Parathyroid adenoma (tissue), 2 donors: ENCODE measurements around the gene ZNF236.
"Not testable (repeated sequence)": the region's sequence is repeated elsewhere in the genome, so short reads cannot be mapped to it uniquely, and the experiment has no call there.

Experiments used
- H2AFZ ChIP-seq: fragments of 300-600 bp; sonication (generic); one replicate; pipeline ENCODE4 v1.7.0; 2017; ENCODE audit warnings: antibody characterized with exemption, mild to moderate bottlenecking
- H3K27ac ChIP-seq: fragments of 300-600 bp; sonication (generic); one replicate; pipeline ENCODE4 v1.7.0; 2017
- H3K27me3 ChIP-seq: fragments of 300-600 bp; sonication (generic); one replicate; pipeline ENCODE4 v1.7.0; 2017; ENCODE audit warnings: low read length; ENCODE audit not compliant: control insufficient read depth, insufficient read depth
- H3K36me3 ChIP-seq: fragments of 300-600 bp; sonication (generic); one replicate; pipeline ENCODE4 v1.7.0; 2017; ENCODE audit warnings: low read length; ENCODE audit not compliant: control insufficient read depth, insufficient read depth
- H3K4me1 ChIP-seq: fragments of 300-600 bp; sonication (generic); one replicate; pipeline ENCODE4 v1.7.0; 2017; ENCODE audit warnings: control low read depth
- H3K4me2 ChIP-seq: fragments of 300-600 bp; sonication (generic); one replicate; pipeline ENCODE4 v1.7.0; 2017; ENCODE audit warnings: low read length
- H3K4me3 ChIP-seq: fragments of 300-600 bp; sonication (generic); one replicate; pipeline ENCODE4 v1.7.0; 2017; ENCODE audit warnings: low read depth, low read length
- H3K79me2 ChIP-seq: fragments of 300-600 bp; sonication (generic); one replicate; pipeline ENCODE4 v1.7.0; 2017; ENCODE audit warnings: control low read depth
- H3K9ac ChIP-seq: fragments of 300-600 bp; sonication (generic); one replicate; pipeline ENCODE4 v1.7.0; 2017; ENCODE audit warnings: mild to moderate bottlenecking
- H3K9me3 ChIP-seq: fragments of 300-600 bp; sonication (generic); one replicate; pipeline ENCODE4 v1.7.0; 2017; ENCODE audit warnings: low read length; ENCODE audit not compliant: control insufficient read depth
- CTCF ChIP-seq: fragments of 300-600 bp; sonication (generic); IDR thresholded peaks from one replicate; pipeline ENCODE4 v1.7.0; 2017; ENCODE audit warnings: antibody characterized with exemption, mild to moderate bottlenecking
- donor health status: primary hyperparathyroidism.

ZNF236 gene

GRCh38 chr18:76822506-76823160, at the start of gene ZNF236:
ZNF236 (plus strand) TSS chr18:76822557; CDS start chr18:76822608, 51 bp downstream.
- Histone ChIP-seq H3K27me3 (no peaks in the 10 kb centered on the region), H3K9me3 (no peaks in the 10 kb centered on the region), H3K9ac (no peak within 1 kb of the TSS), H3K4me1 (peaks cover 2% of the 10 kb centered on the region), H3K79me2 (peaks cover 3% of the 10 kb centered on the region), H2AFZ (peak within 1 kb of the TSS; percentile 76), H3K27ac (peak within 1 kb of the TSS; percentile 77), H3K36me3 (no peaks in the 10 kb centered on the region), H3K4me3 (peak within 1 kb of the TSS; percentile 95), H3K4me2 (peak within 1 kb of the TSS; percentile 90)
- no peak for TF ChIP-seq CTCF

DNA sequence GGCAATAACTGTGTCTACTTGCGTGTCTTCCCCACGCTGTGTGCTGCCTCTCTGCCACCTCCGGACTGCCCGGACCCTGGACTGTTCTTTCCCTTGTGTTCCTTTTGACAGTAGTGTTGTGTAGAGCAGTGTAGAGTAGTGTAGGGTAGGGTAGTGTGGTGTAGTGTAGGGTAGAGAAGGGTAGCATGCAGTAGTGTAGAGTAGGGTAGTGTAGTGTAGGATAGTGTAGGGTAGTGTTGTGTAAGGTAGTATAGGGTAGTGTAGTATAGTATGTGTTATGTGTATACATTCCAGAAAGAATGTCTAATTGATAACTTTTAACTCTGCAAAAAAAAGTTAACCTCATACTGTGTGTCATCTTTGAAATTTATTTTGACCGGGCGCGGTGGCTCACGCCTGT, 49.7 kb upstream of the ZNF236 start:
- Histone ChIP-seq H3K4me1 (no peaks in the 10 kb centered on the region), H2AFZ (no peak overlapping the region), H3K27me3 (no peaks in the 10 kb centered on the region), H3K79me2 (no peaks in the 10 kb centered on the region), H3K9ac (no peak overlapping the region), H3K9me3 (no peaks in the 10 kb centered on the region), H3K27ac (no peak overlapping the region), H3K36me3 (no peaks in the 10 kb centered on the region), H3K4me2 (no peak overlapping the region), H3K4me3 (no peak overlapping the region)
- no peak for TF ChIP-seq CTCF

- not testable (repeated sequence) for H3K9ac ChIP-seq, H3K27me3 ChIP-seq, H3K36me3 ChIP-seq, H3K4me1 ChIP-seq, H3K4me3 ChIP-seq, H3K79me2 ChIP-seq, H2AFZ ChIP-seq, H3K27ac ChIP-seq, H3K9me3 ChIP-seq, H3K4me2 ChIP-seq
These were observed 45.3 kb upstream of the ZNF236 start for GRCh38 chr18:76777036-76777435.

- Histone ChIP-seq H2AFZ (no peak overlapping the region), H3K4me3 (no peak overlapping the region), H3K27ac (no peak overlapping the region), H3K27me3 (no peaks in the 10 kb centered on the region), H3K4me1 (no peaks in the 10 kb centered on the region), H3K36me3 (no peaks in the 10 kb centered on the region), H3K79me2 (no peaks in the 10 kb centered on the region), H3K9me3 (no peaks in the 10 kb centered on the region), H3K4me2 (no peak overlapping the region), H3K9ac (no peak overlapping the region)
- no peak for TF ChIP-seq CTCF
These were observed 38.4 kb upstream of the ZNF236 start for GRCh38 chr18:76783786-76784484.

DNA sequence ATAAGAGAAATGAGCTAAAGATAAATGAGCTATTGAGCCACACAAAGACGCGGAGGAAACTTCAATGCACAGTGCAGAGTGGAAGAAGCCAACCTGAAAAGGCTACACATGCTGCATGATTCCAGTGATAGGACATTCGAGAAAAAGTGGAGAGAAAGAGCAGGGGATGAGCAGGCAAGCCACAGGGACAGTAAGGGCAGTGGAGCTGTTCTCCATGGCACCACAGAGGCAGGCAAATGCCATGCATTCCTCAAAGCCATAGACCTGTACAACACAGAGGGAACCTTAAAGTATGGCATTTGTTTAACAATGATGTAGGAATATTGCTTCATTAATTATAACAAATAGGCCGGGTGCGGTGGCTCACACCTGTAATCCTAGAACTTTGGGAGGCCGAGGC, 36.5 kb upstream of the ZNF236 start:
- Histone ChIP-seq H3K27me3 (no peaks in the 10 kb centered on the region), H3K9ac (no peak overlapping the region), H3K4me3 (no peak overlapping the region), H3K79me2 (no peaks in the 10 kb centered on the region), H3K4me2 (no peak overlapping the region), H3K4me1 (no peaks in the 10 kb centered on the region), H3K36me3 (no peaks in the 10 kb centered on the region), H2AFZ (no peak overlapping the region), H3K27ac (no peak overlapping the region), H3K9me3 (no peaks in the 10 kb centered on the region)
- TF ChIP-seq CTCF = no peak
